ENCODE results near the gene VDR.
A peak's percentile ranks its signal among the peaks of the same experiment; 100 is the strongest.

Gene VDR

GRCh38 chr12:47945341-47945728 is 40.5 kb upstream of the VDR start:
- Histone ChIP-seq H3K27ac (no peak overlapping the region), H3K4me3 (no peak overlapping the region)
- no peak for TF ChIP-seq CTCF (IDR thresholded peaks at IDR 0.05)
- DNase-seq (ENCODE audit: low spot score), result no peak

- H3K27ac ChIP-seq, result no peak overlapping the region
- no peak overlapping the region for H3K4me3 ChIP-seq
- no peak for DNase-seq (ENCODE audit: low spot score)
- TF ChIP-seq CTCF (IDR thresholded peaks at IDR 0.05), result no peak
These were observed 40.0 kb upstream of the VDR start for GRCh38 chr12:47944685-47945340.

- TF ChIP-seq CTCF (IDR thresholded peaks at IDR 0.05), result no peak
- Histone ChIP-seq H3K4me3 (no peak overlapping the region), H3K27ac (no peak overlapping the region)
- no peak for DNase-seq (ENCODE audit: low spot score)
These were observed 39.0 kb upstream of the VDR start for GRCh38 chr12:47943623-47944340.

- no peak overlapping the region for H3K4me3 ChIP-seq
- TF ChIP-seq CTCF (IDR thresholded peaks at IDR 0.05), result no peak
- no peak overlapping the region for H3K27ac ChIP-seq
- DNase-seq (ENCODE audit: low spot score), result no peak
These were observed 37.9 kb upstream of the VDR start for GRCh38 chr12:47942614-47943225.

- Histone ChIP-seq H3K4me3 (peak overlapping the region; percentile 56), H3K27ac (no peak overlapping the region)
- TF ChIP-seq CTCF (IDR thresholded peaks at IDR 0.05), result no peak
- DNase-seq (ENCODE audit: low spot score), result no peak
These were observed 37.2 kb upstream of the VDR start for GRCh38 chr12:47941871-47942613.

GRCh38 chr12:47941475-47941780 is 36.6 kb upstream of the VDR start:
- TF ChIP-seq CTCF (IDR thresholded peaks at IDR 0.05), result no peak
- no peak overlapping the region for H3K4me3 ChIP-seq
- H3K27ac ChIP-seq, result no peak overlapping the region
- DNase-seq (ENCODE audit: low spot score), result no peak

All from coronary artery (tissue), 2 donors.